IMR-90 (cell line): ENCODE measurements around the gene GOT1. TPM values are rescaled to one million over a fixed set of nuclear protein-coding genes. Genes with fewer than 3 reads are reported as not detected.

ENCODE experiments used
- ATAC-seq: fragments of 200-7000 bp; cut with Tn5 transposase; 2 replicates; pipeline ENCODE4 v1.9.1; 2020; ENCODE audit warnings: low read depth, mild to moderate bottlenecking, moderate library complexity
- BruUV-seq: library from RNA; stranded (reverse); fragments of 400-500 nt; replicated peaks from 2 replicates; lab custom pipeline; 2021; lab: Mats Ljungman, UMichigan
- CTCF ChIA-PET: fragments of 300-600 bp; formaldehyde crosslinking; extraction: SDS; loops from one replicate; lab custom pipeline; 2021; ENCODE audit warnings: antibody characterized with exemption; lab: Yijun Ruan, JAX
- POLR2A ChIA-PET: fragments of 300-600 bp; sonication (Branson Sonifier 250); formaldehyde crosslinking; loops from one replicate; lab custom pipeline; 2022; ENCODE audit warnings: antibody characterized with exemption; ENCODE audit not compliant: unreplicated experiment; lab: Charles Lee
- DNase-seq: peaks from one replicate; pipeline ENCODE4 v3.0.0; 2013
- H2AFZ ChIP-seq: replicated peaks from 2 replicates; pipeline ENCODE3; 2013; ENCODE audit warnings: low read length, mild to moderate bottlenecking; ENCODE audit not compliant: poor library complexity
- H2AK5ac ChIP-seq: 2 replicates; pipeline ENCODE4 v1.6.1; 2013; ENCODE audit warnings: low read depth, low read length, inconsistent platforms
- H2AK9ac ChIP-seq: replicated peaks from 2 replicates; pipeline ENCODE3; 2013; ENCODE audit warnings: mild to moderate bottlenecking, low read depth, low read length, moderate library complexity; ENCODE audit not compliant: poor library complexity
- H2BK120ac ChIP-seq: 2 replicates; pipeline ENCODE4 v1.6.1; 2013; ENCODE audit warnings: low read depth, low read length, inconsistent platforms
- H2BK15ac ChIP-seq: 3 replicates; pipeline ENCODE4 v1.6.1; 2013; ENCODE audit warnings: low read depth, low read length, inconsistent platforms
- H2BK20ac ChIP-seq: 2 replicates; pipeline ENCODE4 v1.6.1; 2013; ENCODE audit warnings: low read depth, mild to moderate bottlenecking, inconsistent platforms, low read length, moderate library complexity
- H2BK5ac ChIP-seq: 2 replicates; pipeline ENCODE4 v1.6.1; 2013; ENCODE audit warnings: mild to moderate bottlenecking, low read depth, low read length, inconsistent platforms; ENCODE audit not compliant: poor library complexity, severe bottlenecking
- H3K14ac ChIP-seq: replicated peaks from 2 replicates; pipeline ENCODE4 v1.6.1; 2013; ENCODE audit warnings: low read depth, low read length, inconsistent platforms
- H3K18ac ChIP-seq: 2 replicates; pipeline ENCODE4 v1.6.1; 2013; ENCODE audit warnings: low read depth, low read length, control low read depth
- H3K23ac ChIP-seq: 2 replicates; pipeline ENCODE4 v1.6.1; 2013; ENCODE audit warnings: low read depth, low read length, inconsistent platforms
- H3K27ac ChIP-seq: 2 replicates; pipeline ENCODE4 v1.5.1; 2013; ENCODE audit warnings: mild to moderate bottlenecking, control low read depth, low read length; ENCODE audit not compliant: insufficient read depth
- H3K27me3 ChIP-seq: 2 replicates; pipeline ENCODE4 v1.6.1; 2013; ENCODE audit warnings: low read length; ENCODE audit not compliant: control insufficient read depth, insufficient read depth
- H3K36me3 ChIP-seq: 2 replicates; pipeline ENCODE4 v1.6.1; 2013; ENCODE audit warnings: low read length, mixed read lengths; ENCODE audit not compliant: control insufficient read depth, insufficient read depth
- H3K4ac ChIP-seq: 2 replicates; pipeline ENCODE4 v1.6.1; 2013; ENCODE audit warnings: low read depth, low read length, inconsistent platforms
- H3K4me1 ChIP-seq: 2 replicates; pipeline ENCODE4 v1.6.1; 2013; ENCODE audit warnings: low read length, mixed read lengths; ENCODE audit not compliant: control insufficient read depth, insufficient read depth
- H3K4me2 ChIP-seq: 2 replicates; pipeline ENCODE4 v1.6.1; 2013; ENCODE audit warnings: low read depth, mild to moderate bottlenecking, control low read depth, low read length, moderate library complexity
- H3K4me3 ChIP-seq: 2 replicates; pipeline ENCODE4 v1.5.1; 2013; ENCODE audit warnings: low read depth, mild to moderate bottlenecking, control low read depth, low read length, moderate library complexity; ENCODE audit not compliant: insufficient read depth
- H3K56ac ChIP-seq: 2 replicates; pipeline ENCODE4 v1.6.1; 2013; ENCODE audit warnings: low read length, inconsistent platforms; ENCODE audit not compliant: insufficient read depth; ENCODE audit errors: extremely low read depth
- H3K79me1 ChIP-seq, 2 experiments: 2 replicates each; pipeline ENCODE4 v1.6.1; 2013; ENCODE audit warnings: low read length in 2 of 2, inconsistent platforms in 1 of 2, low read depth in 1 of 2
- H3K9ac ChIP-seq: 2 replicates; pipeline ENCODE4 v1.6.1; 2013; ENCODE audit warnings: low read depth, low read length, control low read depth
- H3K9me1 ChIP-seq: 2 replicates; pipeline ENCODE4 v1.6.1; 2013; ENCODE audit warnings: low read length, inconsistent platforms; ENCODE audit not compliant: insufficient read depth
- H3K9me3 ChIP-seq: 2 replicates; pipeline ENCODE4 v1.6.1; 2013; ENCODE audit warnings: low read length; ENCODE audit not compliant: control insufficient read depth, insufficient read depth
- H4K20me1 ChIP-seq: 2 replicates; pipeline ENCODE4 v1.6.1; 2013; ENCODE audit warnings: low read length, inconsistent platforms; ENCODE audit not compliant: insufficient read depth
- H4K5ac ChIP-seq: 2 replicates; pipeline ENCODE4 v1.6.1; 2013; ENCODE audit warnings: mild to moderate bottlenecking, low read depth, low read length, control low read depth
- H4K8ac ChIP-seq, 2 experiments: 2 replicates each; pipeline ENCODE4 v1.6.1; 2013; ENCODE audit warnings: low read depth in 2 of 2, low read length in 2 of 2, control low read depth in 1 of 2, inconsistent platforms in 1 of 2
- H4K91ac ChIP-seq: 2 replicates; pipeline ENCODE4 v1.6.1; 2013; ENCODE audit warnings: low read depth, low read length, inconsistent platforms; ENCODE audit not compliant: insufficient read depth
- BHLHE40 ChIP-seq: fragments of 150-350 bp; IDR thresholded peaks from 2 replicates; pipeline ENCODE4 v1.6.1; 2016; ENCODE audit warnings: mild to moderate bottlenecking, low read depth, low read length
- CHD1 ChIP-seq: IDR thresholded peaks from 2 replicates; pipeline ENCODE4 v1.6.1; 2012; ENCODE audit warnings: low read depth, low read length, improper control_type of control experiment
- CTCF ChIP-seq: conservative IDR thresholded peaks from 2 replicates; pipeline ENCODE4 v1.5.1; 2012; ENCODE audit warnings: mild to moderate bottlenecking, low read depth, low read length, improper control_type of control experiment
- ELK1 ChIP-seq: fragments of 150-350 bp; IDR thresholded peaks from 2 replicates; pipeline ENCODE4 v1.6.1; 2016; ENCODE audit warnings: low read depth, mild to moderate bottlenecking, low read length, moderate library complexity, borderline replicate concordance
- FOS ChIP-seq: fragments of 150-350 bp; IDR thresholded peaks from 2 replicates; pipeline ENCODE4 v1.6.1; 2016; ENCODE audit warnings: low read depth, low read length
- RAD21 ChIP-seq: IDR thresholded peaks from 2 replicates; pipeline ENCODE4 v1.6.1; 2012; ENCODE audit warnings: low read length, improper control_type of control experiment
- RFX5 ChIP-seq: IDR thresholded peaks from 2 replicates; pipeline ENCODE4 v1.8.0; 2012; ENCODE audit warnings: low read depth, mild to moderate bottlenecking, low read length, moderate library complexity
- SMC3 ChIP-seq: fragments of 150-350 bp; IDR thresholded peaks from 2 replicates; pipeline ENCODE4 v1.6.1; 2016; ENCODE audit warnings: low read depth, mild to moderate bottlenecking, antibody characterized with exemption, low read length, moderate library complexity
- USF2 ChIP-seq: fragments of 150-350 bp; IDR thresholded peaks from 2 replicates; pipeline ENCODE4 v1.6.1; 2017; ENCODE audit warnings: mild to moderate bottlenecking, antibody characterized with exemption, low read length, low read depth
- WGBS, 2 experiments: methylation state at CpG; one replicate each; pipeline versions ENCODE4 v1.1.5 to v1.1.7; 2013; ENCODE audit warnings: missing lambda C conversion rate in 2 of 2; ENCODE audit not compliant: insufficient read length in 1 of 2; ENCODE audit errors: extremely low coverage in 2 of 2; 5-methylcytosine and 5-hydroxymethylcytosine counted together
- dilution Hi-C: fragments of 300-500 bp; cut with HindIII; formaldehyde crosslinking; loops from one replicate; pipeline ENCODE4 v1.14.3; 2018; ENCODE audit warnings: low sequenced_read_pairs; ENCODE audit not compliant: unreplicated experiment
- in situ Hi-C: fragments of 300-500 bp; cut with MboI; formaldehyde crosslinking; loops from 3 replicates; pipeline ENCODE4 v1.14.3; 2019; ENCODE audit warnings: low sequenced_read_pairs, inconsistent platforms, mixed read lengths
- intact Hi-C: fragments of 100-400 bp; cut with micrococcal nuclease; formaldehyde crosslinking; loops from 2 replicates; pipeline ENCODE4 v1.10.0; 2022
- polyA plus RNA-seq, 3 experiments: library from polyadenylated mRNA; depleted of rRNA; stranded (reverse); fragments of >200 nt; gene quantifications; 2 replicates each; pipeline ENCODE4 v1.2.3, GENCODE V29; 2012; ENCODE audit warnings: low replicate concordance in 1 of 3
- total RNA-seq: library from RNA; depleted of rRNA; stranded (reverse); fragments of >200 nt; gene quantifications from 2 replicates; pipeline ENCODE4 v1.2.3, GENCODE V29; 2012

Gene GOT1
- total and polyA plus RNA-seq, 2 of the 4 experiments (the other 2 are of a cell fraction): 29.4 to 46.1 TPM

GRCh38 chr10:99427566-99428190 lies 2.7 kb downstream of the GOT1 start:
- ChIA-PET POLR2A (no interaction called here), CTCF (interaction anchor here (0.6 kb wide), 1 partner anchor 114 kb away, joined by 3 read pairs; no protein-coding TSS in a partner anchor)
- no peak for TF ChIP-seq CHD1
- TF ChIP-seq BHLHE40: no peak
- no peak for TF ChIP-seq RAD21
- TF ChIP-seq FOS: no peak
- TF ChIP-seq RFX5: no peak
- no peak for TF ChIP-seq USF2
- no peak for TF ChIP-seq SMC3
- no peak for TF ChIP-seq ELK1
- no peak for TF ChIP-seq CTCF
- Histone ChIP-seq H3K79me1 (peaks cover 14 to 38% of the 10 kb centered on the region in 2 experiments), H3K4me2 (no peak overlapping the region), H4K8ac (no peak overlapping the region), H3K27me3 (no peaks in the 10 kb centered on the region), H4K5ac (no peak overlapping the region), H3K9me1 (no peaks in the 10 kb centered on the region), H3K4me3 (no peak overlapping the region), H2AK5ac (no peak overlapping the region), H2AFZ (no peak overlapping the region), H3K9ac (no peak overlapping the region), H2AK9ac (no peak overlapping the region), H2BK20ac (no peak overlapping the region), H3K36me3 (peaks cover 7% of the 10 kb centered on the region), H2BK120ac (no peak overlapping the region), H3K9me3 (no peaks in the 10 kb centered on the region), H3K4me1 (peaks cover 2% of the 10 kb centered on the region; the same call in 1 of the 2 replicates), H3K4ac (no peak overlapping the region), H3K23ac (no peak overlapping the region), H4K20me1 (no peaks in the 10 kb centered on the region), H3K27ac (no peak overlapping the region), H2BK15ac (no peak overlapping the region), H3K56ac (no peak overlapping the region), H4K91ac (no peak overlapping the region), H2BK5ac (no peak overlapping the region), H3K14ac (no peak overlapping the region), H3K18ac (no peak overlapping the region)
- no peak for ATAC-seq
- DNase-seq: no peak
- in situ Hi-C loops: no loop called here
- BruUV-seq: no TSS peak
- dilution Hi-C loops: no loop called here
- WGBS, 2 experiments: no CpG with 5 or more reads among the region's 4 CpGs
- intact Hi-C loops: no loop called here
